ENCODE data around the gene ZNF20.

DNA sequence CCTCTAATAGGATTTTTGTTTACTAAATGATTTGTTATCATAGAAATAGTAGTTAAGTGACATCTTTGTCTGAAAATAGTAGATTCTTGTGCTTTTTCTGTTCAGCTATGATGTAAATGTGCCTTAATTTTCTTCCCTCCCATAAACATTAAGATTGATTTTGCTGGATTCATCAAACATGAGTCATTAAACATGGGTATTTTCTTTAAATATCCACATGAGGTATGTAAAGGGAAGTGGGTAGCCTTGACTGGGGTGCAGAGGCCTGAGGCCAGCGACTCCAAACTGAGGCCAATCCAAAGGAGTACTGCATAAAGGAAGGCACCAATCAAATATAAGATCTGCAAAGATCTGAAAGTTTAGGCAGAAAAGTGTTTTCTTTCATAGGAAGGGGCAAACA is 26.5 kb upstream of the ZNF20 start:
- TF ChIP-seq, protein P1, sequence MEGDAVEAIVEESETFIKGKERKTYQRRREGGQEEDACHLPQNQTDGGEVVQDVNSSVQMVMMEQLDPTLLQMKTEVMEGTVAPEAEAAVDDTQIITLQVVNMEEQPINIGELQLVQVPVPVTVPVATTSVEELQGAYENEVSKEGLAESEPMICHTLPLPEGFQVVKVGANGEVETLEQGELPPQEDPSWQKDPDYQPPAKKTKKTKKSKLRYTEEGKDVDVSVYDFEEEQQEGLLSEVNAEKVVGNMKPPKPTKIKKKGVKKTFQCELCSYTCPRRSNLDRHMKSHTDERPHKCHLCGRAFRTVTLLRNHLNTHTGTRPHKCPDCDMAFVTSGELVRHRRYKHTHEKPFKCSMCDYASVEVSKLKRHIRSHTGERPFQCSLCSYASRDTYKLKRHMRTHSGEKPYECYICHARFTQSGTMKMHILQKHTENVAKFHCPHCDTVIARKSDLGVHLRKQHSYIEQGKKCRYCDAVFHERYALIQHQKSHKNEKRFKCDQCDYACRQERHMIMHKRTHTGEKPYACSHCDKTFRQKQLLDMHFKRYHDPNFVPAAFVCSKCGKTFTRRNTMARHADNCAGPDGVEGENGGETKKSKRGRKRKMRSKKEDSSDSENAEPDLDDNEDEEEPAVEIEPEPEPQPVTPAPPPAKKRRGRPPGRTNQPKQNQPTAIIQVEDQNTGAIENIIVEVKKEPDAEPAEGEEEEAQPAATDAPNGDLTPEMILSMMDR (IDR thresholded peaks at IDR 0.05; ENCODE audit: low read depth, low read length): no peak
- no peak for TF ChIP-seq EZH2phosphoT487 (IDR thresholded peaks at IDR 0.05; ENCODE audit: low read depth)
